ENCODE results near the gene SCAMP4. TPM values are rescaled to one million over a fixed set of nuclear protein-coding genes. Genes with fewer than 3 reads are reported as not detected.

The SCAMP4 gene
- total RNA-seq, 1 experiment from 2014 or later: 69.0 TPM

DNA sequence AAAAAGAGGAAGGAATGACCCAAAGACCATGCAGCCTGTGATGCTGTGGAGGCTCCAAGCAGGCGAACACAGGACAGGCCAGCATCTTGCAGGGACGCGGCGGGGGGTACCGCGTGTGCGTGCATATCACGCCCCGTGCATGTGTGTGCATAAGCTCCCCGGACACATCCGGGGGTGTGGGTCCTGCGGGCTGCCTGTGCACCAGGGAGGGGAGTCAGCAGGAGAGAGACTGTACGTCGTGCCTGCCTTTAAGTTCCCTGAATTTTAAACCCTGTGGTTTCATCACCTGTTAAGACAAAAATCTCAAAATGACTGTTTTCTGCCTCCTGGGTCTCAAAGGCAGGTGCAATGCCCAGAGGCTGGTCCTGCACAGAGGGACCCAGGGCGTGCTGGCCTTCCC is 16.6 kb downstream of the SCAMP4 start:
- Mint-ChIP-seq H3K9me3 (no peaks in the 10 kb centered on the region), H3K27ac (no peak overlapping the region), H3K27me3 (ENCODE audit: low read depth) (no peaks in the 10 kb centered on the region), H3K4me3 (no peak overlapping the region), H3K36me3 (ENCODE audit: insufficient read depth in 1 of 3, low read depth in 3 of 3) (peaks cover 9 to 78% (median 58%) of the 10 kb centered on the region in 3 experiments; a peak in 6 of 7 replicates), H3K4me1 (no peaks in the 10 kb centered on the region)
- Histone ChIP-seq H2BK20ac (ENCODE audit: low read depth, low read length, poor library complexity, severe bottlenecking) (no peak overlapping the region), H4K91ac (ENCODE audit: insufficient read length, low read depth, low read length) (no peak overlapping the region), H2AFZ (ENCODE audit: low read length) (no peak overlapping the region), H2AK5ac (ENCODE audit: insufficient read length, low read length) (no peak overlapping the region), H3T11ph (ENCODE audit: low read length) (no peak overlapping the region), H3K14ac (ENCODE audit: insufficient read depth, low read length) (no peak overlapping the region), H2BK15ac (ENCODE audit: low read depth, low read length) (no peak overlapping the region), H4K20me1 (ENCODE audit: control insufficient read depth, insufficient read depth, insufficient read length) (no peaks in the 10 kb centered on the region), H3K23ac (ENCODE audit: insufficient read length, low read depth, low read length) (no peak overlapping the region), H3K27ac (ENCODE audit: insufficient read length, low read depth, low read length) (no peak overlapping the region), H4K8ac (replicated peaks; ENCODE audit: insufficient read length, low read depth, low read length) (no peak overlapping the region), H3K18ac (ENCODE audit: insufficient read length, low read depth, low read length) (no peak overlapping the region), H3K79me2 (ENCODE audit: insufficient read depth, low read length) (no peaks in the 10 kb centered on the region), H3K23me2 (ENCODE audit: insufficient read length, low read depth, low read length, poor library complexity, severe bottlenecking) (no peaks in the 10 kb centered on the region), H2BK5ac (ENCODE audit: insufficient read length, low read length) (no peak overlapping the region), H3K27me3 (ENCODE audit: insufficient read depth, low read length) (no peaks in the 10 kb centered on the region), H3K4me1 (ENCODE audit: insufficient read depth, low read length) (no peaks in the 10 kb centered on the region; the same call in 1 of the 2 replicates), H3K56ac (ENCODE audit: insufficient read length, low read depth, low read length) (no peak overlapping the region), H4K5ac (ENCODE audit: insufficient read length, low read depth, low read length) (no peak overlapping the region), H3K4ac (ENCODE audit: low read depth, low read length) (no peak overlapping the region), H3K4me2 (ENCODE audit: insufficient read depth, insufficient read length, low read length) (no peak overlapping the region), H3K9me3 (ENCODE audit: control insufficient read depth, low read depth, low read length) (no peaks in the 10 kb centered on the region), H3K79me1 (ENCODE audit: insufficient read depth, low read depth, low read length, poor library complexity, severe bottlenecking) (no peaks in the 10 kb centered on the region), H2BK12ac (ENCODE audit: insufficient read length, low read depth, low read length) (no peak overlapping the region), H2BK120ac (ENCODE audit: low read depth, low read length, poor library complexity, severe bottlenecking) (no peak overlapping the region), H3K9ac (ENCODE audit: extremely low read depth, insufficient read length, low read length) (no peak overlapping the region)
- TF ChIP-seq, protein P1, sequence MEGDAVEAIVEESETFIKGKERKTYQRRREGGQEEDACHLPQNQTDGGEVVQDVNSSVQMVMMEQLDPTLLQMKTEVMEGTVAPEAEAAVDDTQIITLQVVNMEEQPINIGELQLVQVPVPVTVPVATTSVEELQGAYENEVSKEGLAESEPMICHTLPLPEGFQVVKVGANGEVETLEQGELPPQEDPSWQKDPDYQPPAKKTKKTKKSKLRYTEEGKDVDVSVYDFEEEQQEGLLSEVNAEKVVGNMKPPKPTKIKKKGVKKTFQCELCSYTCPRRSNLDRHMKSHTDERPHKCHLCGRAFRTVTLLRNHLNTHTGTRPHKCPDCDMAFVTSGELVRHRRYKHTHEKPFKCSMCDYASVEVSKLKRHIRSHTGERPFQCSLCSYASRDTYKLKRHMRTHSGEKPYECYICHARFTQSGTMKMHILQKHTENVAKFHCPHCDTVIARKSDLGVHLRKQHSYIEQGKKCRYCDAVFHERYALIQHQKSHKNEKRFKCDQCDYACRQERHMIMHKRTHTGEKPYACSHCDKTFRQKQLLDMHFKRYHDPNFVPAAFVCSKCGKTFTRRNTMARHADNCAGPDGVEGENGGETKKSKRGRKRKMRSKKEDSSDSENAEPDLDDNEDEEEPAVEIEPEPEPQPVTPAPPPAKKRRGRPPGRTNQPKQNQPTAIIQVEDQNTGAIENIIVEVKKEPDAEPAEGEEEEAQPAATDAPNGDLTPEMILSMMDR (conservative IDR thresholded peaks at IDR 0.05): no peak
- WGBS (ENCODE audit: extremely low coverage, insufficient read length, low lambda C conversion rate): no CpG with 5 or more reads among the region's 15 CpGs
- no peak for DNase-seq

Data from H9 (cell line).